Esophagus muscularis mucosa (tissue), 3 donors: ENCODE results near the gene GPR84.
A peak's percentile ranks its signal among the peaks of the same experiment; 100 is the strongest.

ENCODE experiments used
- POLR2AphosphoS5 ChIP-seq, 2 donors: sonication (generic); formaldehyde crosslinking; IDR thresholded peaks; one replicate each; pipeline ENCODE4 v1.6.1; 2017; ENCODE audit warnings: antibody characterized with exemption in 2 of 2
- TF ChIP-seq, protein P1 (sequence below), 3 experiments: fragments of 200-600 bp in 2 of 3; fragments of 450-650 bp in 1 of 3; sonication (generic) in 2 of 3; IDR thresholded peaks; one replicate each; pipeline ENCODE4 v1.5.1; 2017 to 2019; ENCODE audit warnings: antibody characterized with exemption in 3 of 3, mild to moderate bottlenecking in 2 of 3, moderate library complexity in 1 of 3

GRCh38 chr12:54352022-54352531 lies 12.2 kb downstream of the GPR84 start:
- TF ChIP-seq POLR2AphosphoS5 (IDR thresholded peaks at IDR 0.05) = peak; percentile 8 to 44
- TF ChIP-seq, protein P1, sequence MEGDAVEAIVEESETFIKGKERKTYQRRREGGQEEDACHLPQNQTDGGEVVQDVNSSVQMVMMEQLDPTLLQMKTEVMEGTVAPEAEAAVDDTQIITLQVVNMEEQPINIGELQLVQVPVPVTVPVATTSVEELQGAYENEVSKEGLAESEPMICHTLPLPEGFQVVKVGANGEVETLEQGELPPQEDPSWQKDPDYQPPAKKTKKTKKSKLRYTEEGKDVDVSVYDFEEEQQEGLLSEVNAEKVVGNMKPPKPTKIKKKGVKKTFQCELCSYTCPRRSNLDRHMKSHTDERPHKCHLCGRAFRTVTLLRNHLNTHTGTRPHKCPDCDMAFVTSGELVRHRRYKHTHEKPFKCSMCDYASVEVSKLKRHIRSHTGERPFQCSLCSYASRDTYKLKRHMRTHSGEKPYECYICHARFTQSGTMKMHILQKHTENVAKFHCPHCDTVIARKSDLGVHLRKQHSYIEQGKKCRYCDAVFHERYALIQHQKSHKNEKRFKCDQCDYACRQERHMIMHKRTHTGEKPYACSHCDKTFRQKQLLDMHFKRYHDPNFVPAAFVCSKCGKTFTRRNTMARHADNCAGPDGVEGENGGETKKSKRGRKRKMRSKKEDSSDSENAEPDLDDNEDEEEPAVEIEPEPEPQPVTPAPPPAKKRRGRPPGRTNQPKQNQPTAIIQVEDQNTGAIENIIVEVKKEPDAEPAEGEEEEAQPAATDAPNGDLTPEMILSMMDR (IDR thresholded peaks at IDR 0.05) = no peak
